ENCODE results near the gene NAV2.

DNA sequence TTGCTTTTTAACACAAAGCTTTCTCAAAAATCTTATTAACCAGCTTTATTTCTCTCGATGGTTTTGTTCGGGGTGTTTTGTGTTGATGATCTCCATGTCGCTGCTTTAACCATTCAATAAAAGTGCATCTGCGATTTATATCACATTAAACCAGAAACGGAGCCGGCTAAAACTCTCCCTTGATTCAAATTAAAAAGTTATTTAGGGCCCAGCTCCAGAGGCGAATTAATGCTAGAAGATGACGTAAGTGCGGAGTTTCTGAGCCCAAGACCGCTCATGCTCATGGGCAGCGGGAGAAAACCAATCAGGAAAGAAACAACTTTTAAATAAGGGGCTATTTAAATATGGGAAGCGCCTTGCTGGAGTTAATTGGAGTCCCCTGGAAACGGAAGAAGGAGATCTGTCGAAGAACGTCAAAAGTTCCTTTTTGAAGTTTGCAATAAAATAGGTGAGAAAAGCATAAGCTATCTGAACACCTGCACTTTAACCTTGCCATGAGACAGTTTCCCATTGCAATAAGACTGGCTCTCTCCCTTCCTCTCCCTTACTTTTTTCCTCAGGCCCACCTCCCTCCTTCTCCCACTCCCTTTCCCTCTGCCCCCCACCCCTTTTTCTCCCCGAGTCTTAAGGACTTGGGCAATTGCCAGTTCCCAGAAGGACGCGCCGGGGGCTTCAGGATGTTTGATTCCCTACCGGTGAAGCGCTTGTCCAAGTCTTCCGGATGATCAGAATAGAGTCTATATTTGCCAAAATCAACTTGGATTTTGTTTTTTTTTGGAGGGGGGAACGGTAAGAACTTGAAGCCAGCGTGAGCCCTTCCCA lies 449.5 kb downstream of the NAV2 start:
- TF ChIP-seq, protein P1, sequence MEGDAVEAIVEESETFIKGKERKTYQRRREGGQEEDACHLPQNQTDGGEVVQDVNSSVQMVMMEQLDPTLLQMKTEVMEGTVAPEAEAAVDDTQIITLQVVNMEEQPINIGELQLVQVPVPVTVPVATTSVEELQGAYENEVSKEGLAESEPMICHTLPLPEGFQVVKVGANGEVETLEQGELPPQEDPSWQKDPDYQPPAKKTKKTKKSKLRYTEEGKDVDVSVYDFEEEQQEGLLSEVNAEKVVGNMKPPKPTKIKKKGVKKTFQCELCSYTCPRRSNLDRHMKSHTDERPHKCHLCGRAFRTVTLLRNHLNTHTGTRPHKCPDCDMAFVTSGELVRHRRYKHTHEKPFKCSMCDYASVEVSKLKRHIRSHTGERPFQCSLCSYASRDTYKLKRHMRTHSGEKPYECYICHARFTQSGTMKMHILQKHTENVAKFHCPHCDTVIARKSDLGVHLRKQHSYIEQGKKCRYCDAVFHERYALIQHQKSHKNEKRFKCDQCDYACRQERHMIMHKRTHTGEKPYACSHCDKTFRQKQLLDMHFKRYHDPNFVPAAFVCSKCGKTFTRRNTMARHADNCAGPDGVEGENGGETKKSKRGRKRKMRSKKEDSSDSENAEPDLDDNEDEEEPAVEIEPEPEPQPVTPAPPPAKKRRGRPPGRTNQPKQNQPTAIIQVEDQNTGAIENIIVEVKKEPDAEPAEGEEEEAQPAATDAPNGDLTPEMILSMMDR (IDR thresholded peaks at IDR 0.05), result no peak
- no peak for TF ChIP-seq POLR2A (IDR thresholded peaks at IDR 0.05)
